ENCODE data around the gene SLC39A6.

DNA sequence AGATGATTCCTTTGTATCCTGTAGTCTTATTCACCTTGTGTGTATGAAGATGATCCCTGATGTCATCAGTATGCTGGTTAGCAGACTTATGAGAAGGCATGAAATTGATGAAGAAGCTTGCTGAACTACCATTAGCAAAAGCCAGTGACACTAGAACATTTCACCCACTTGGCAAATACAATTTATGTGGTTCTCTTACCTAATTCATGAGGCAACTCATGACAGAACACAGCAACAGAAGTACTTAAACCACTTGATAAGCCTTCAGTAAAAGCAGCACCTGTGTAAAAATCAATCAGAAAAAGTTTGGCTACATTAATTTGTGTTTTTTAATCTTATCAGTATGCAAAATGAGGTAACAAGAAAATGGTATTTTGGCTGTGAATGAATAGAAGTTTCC, 16.8 kb downstream of the SLC39A6 start:
- TF ChIP-seq, protein P1, sequence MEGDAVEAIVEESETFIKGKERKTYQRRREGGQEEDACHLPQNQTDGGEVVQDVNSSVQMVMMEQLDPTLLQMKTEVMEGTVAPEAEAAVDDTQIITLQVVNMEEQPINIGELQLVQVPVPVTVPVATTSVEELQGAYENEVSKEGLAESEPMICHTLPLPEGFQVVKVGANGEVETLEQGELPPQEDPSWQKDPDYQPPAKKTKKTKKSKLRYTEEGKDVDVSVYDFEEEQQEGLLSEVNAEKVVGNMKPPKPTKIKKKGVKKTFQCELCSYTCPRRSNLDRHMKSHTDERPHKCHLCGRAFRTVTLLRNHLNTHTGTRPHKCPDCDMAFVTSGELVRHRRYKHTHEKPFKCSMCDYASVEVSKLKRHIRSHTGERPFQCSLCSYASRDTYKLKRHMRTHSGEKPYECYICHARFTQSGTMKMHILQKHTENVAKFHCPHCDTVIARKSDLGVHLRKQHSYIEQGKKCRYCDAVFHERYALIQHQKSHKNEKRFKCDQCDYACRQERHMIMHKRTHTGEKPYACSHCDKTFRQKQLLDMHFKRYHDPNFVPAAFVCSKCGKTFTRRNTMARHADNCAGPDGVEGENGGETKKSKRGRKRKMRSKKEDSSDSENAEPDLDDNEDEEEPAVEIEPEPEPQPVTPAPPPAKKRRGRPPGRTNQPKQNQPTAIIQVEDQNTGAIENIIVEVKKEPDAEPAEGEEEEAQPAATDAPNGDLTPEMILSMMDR (tag by site-specific recombination; IDR thresholded peaks at IDR 0.05), result no peak
- TF ChIP-seq, protein P2, sequence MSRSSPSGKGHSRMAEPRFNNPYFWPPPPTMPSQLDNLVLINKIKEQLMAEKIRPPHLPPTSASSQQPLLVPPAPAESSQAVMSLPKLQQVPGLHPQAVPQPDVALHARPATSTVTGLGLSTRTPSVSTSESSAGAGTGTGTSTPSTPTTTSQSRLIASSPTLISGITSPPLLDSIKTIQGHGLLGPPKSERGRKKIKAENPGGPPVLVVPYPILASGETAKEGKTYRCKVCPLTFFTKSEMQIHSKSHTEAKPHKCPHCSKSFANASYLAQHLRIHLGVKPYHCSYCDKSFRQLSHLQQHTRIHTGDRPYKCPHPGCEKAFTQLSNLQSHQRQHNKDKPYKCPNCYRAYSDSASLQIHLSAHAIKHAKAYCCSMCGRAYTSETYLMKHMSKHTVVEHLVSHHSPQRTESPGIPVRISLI (tag by site-specific recombination; IDR thresholded peaks at IDR 0.05), result no peak
- TF ChIP-seq ZNF791 (tag by site-specific recombination; IDR thresholded peaks at IDR 0.05), result no peak
- TF ChIP-seq, protein P3, sequence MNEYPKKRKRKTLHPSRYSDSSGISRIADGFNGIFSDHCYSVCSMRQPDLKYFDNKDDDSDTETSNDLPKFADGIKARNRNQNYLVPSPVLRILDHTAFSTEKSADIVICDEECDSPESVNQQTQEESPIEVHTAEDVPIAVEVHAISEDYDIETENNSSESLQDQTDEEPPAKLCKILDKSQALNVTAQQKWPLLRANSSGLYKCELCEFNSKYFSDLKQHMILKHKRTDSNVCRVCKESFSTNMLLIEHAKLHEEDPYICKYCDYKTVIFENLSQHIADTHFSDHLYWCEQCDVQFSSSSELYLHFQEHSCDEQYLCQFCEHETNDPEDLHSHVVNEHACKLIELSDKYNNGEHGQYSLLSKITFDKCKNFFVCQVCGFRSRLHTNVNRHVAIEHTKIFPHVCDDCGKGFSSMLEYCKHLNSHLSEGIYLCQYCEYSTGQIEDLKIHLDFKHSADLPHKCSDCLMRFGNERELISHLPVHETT (tag by site-specific recombination; IDR thresholded peaks at IDR 0.05), result no peak
- TF ChIP-seq, protein P4, sequence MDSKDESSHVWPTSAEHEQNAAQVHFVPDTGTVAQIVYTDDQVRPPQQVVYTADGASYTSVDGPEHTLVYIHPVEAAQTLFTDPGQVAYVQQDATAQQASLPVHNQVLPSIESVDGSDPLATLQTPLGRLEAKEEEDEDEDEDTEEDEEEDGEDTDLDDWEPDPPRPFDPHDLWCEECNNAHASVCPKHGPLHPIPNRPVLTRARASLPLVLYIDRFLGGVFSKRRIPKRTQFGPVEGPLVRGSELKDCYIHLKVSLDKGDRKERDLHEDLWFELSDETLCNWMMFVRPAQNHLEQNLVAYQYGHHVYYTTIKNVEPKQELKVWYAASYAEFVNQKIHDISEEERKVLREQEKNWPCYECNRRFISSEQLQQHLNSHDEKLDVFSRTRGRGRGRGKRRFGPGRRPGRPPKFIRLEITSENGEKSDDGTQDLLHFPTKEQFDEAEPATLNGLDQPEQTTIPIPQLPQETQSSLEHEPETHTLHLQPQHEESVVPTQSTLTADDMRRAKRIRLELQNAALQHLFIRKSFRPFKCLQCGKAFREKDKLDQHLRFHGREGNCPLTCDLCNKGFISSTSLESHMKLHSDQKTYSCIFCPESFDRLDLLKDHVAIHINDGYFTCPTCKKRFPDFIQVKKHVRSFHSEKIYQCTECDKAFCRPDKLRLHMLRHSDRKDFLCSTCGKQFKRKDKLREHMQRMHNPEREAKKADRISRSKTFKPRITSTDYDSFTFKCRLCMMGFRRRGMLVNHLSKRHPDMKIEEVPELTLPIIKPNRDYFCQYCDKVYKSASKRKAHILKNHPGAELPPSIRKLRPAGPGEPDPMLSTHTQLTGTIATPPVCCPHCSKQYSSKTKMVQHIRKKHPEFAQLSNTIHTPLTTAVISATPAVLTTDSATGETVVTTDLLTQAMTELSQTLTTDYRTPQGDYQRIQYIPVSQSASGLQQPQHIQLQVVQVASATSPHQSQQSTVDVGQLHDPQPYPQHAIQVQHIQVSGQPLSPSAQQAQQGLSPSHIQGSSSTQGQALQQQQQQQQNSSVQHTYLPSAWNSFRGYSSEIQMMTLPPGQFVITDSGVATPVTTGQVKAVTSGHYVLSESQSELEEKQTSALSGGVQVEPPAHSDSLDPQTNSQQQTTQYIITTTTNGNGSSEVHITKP (tag by site-specific recombination; IDR thresholded peaks at IDR 0.05), result no peak
- no peak for TF ChIP-seq FEZF1 (tag by site-specific recombination; IDR thresholded peaks at IDR 0.05)
- TF ChIP-seq, protein P5, sequence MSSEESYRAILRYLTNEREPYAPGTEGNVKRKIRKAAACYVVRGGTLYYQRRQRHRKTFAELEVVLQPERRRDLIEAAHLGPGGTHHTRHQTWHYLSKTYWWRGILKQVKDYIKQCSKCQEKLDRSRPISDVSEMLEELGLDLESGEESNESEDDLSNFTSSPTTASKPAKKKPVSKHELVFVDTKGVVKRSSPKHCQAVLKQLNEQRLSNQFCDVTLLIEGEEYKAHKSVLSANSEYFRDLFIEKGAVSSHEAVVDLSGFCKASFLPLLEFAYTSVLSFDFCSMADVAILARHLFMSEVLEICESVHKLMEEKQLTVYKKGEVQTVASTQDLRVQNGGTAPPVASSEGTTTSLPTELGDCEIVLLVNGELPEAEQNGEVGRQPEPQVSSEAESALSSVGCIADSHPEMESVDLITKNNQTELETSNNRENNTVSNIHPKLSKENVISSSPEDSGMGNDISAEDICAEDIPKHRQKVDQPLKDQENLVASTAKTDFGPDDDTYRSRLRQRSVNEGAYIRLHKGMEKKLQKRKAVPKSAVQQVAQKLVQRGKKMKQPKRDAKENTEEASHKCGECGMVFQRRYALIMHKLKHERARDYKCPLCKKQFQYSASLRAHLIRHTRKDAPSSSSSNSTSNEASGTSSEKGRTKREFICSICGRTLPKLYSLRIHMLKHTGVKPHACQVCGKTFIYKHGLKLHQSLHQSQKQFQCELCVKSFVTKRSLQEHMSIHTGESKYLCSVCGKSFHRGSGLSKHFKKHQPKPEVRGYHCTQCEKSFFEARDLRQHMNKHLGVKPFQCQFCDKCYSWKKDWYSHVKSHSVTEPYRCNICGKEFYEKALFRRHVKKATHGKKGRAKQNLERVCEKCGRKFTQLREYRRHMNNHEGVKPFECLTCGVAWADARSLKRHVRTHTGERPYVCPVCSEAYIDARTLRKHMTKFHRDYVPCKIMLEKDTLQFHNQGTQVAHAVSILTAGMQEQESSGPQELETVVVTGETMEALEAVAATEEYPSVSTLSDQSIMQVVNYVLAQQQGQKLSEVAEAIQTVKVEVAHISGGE (tag by site-specific recombination; conservative IDR thresholded peaks at IDR 0.05; ENCODE audit: low read depth), result no peak
